Activated CD8-positive, alpha-beta T cell treated with anti-CD3 and anti-CD28 coated beads for 36 hours (primary cell): Measurements from ENCODE around the gene COA8. TPM values are rescaled to one million over a fixed set of nuclear protein-coding genes. Genes with fewer than 3 reads are reported as not detected.

Experiments
- ATAC-seq: fragments of 200-7000 bp; cut with Tn5 transposase; one replicate; pipeline ENCODE4 v1.10.0; 2021; ENCODE audit warnings: mild to moderate bottlenecking, moderate library complexity
- CTCF ChIA-PET: fragments of 350-600 bp; sonication (Branson Sonifier 250); formaldehyde crosslinking; loops from one replicate; lab custom pipeline; 2021; ENCODE audit warnings: antibody characterized with exemption; lab: Charles Lee
- POLR2A ChIA-PET: fragments of 350-600 bp; sonication (Branson Sonifier 250); formaldehyde crosslinking; loops from one replicate; lab custom pipeline; 2021; ENCODE audit warnings: antibody characterized with exemption; lab: Charles Lee
- DNase-seq: peaks from one replicate; pipeline ENCODE4 v3.0.0-alpha.2; 2020
- H3K27ac Mint-ChIP-seq: one replicate; pipeline ENCODE4 v1.8.0; 2021; ENCODE audit warnings: mild to moderate bottlenecking, mixed read lengths
- H3K27me3 Mint-ChIP-seq: one replicate; pipeline ENCODE4 v1.8.0; 2021; ENCODE audit warnings: mixed read lengths
- H3K36me3 Mint-ChIP-seq: one replicate; pipeline ENCODE4 v1.8.0; 2021; ENCODE audit warnings: low read depth, mixed read lengths
- H3K4me1 Mint-ChIP-seq: one replicate; pipeline ENCODE4 v1.8.0; 2021; ENCODE audit warnings: low read depth, mixed read lengths
- H3K4me3 Mint-ChIP-seq: one replicate; pipeline ENCODE4 v1.8.0; 2021; ENCODE audit warnings: mild to moderate bottlenecking, moderate library complexity, mixed read lengths
- H3K9me3 Mint-ChIP-seq: one replicate; pipeline ENCODE4 v1.8.0; 2021; ENCODE audit warnings: mixed read lengths
- intact Hi-C: fragments of 100-400 bp; cut with micrococcal nuclease; formaldehyde crosslinking; loops from one replicate; pipeline ENCODE4 v1.10.0; 2022
- total RNA-seq, 2 experiments: library from RNA; stranded (reverse); gene quantifications; one replicate each; pipeline ENCODE4 v1.2.3, GENCODE V29; 2021
- TF ChIP-seq, protein P1 (sequence below): fragments of 200-600 bp; IDR thresholded peaks from one replicate; pipeline ENCODE4 v1.8.0; 2022; ENCODE audit warnings: antibody characterized with exemption, mild to moderate bottlenecking

COA8 gene
- total RNA-seq, 2 experiments from 2014 or later, result 40.3 to 45.6 TPM

DNA sequence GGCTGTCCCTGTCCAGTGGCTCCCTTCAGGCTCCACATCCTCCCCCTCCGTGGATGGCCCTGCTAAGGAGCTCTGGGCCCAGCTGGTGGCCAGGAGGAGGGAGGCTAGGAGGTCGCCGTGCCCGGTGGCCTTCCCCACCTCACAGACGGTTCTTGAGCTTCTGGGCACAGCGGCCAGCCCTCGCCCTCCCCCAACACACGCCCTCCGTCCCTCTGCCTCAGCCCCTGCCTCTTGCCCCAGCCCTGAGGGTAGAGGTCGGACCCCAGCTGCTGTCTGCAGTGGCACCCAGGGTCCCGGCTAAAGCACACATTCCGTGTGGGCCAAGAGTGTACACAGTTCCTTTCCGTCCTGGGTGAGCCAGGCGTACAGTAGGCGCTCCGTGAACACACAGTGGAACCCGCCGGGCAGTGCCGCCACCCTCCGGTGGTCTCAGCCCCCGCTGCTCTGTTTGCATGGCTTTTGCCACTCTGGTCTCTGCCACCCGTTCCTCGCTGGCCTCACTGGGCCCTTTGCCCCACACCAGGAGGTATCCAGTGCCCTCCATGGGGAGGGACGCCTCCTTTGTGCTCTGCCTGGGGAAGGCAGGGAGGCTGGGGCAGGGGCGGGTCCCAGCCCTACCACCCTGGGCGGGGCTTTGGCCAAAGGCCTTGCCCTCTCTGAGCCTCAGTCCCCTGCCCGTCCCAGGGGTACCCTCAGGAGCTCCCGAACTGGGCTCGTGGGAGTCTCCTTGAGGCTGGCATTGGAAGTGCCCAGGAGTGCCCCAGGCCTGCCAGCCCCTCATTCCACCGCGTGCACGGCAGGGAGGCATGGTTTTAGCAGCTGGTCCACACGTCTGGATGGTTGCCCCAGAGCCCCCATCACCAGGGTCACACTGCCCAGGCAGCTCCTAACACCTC, 20.8 kb upstream of the COA8 start:
- H3K4me3 Mint-ChIP-seq, result no peak overlapping the region
- DNase-seq (no peak), ATAC-seq (no peak)
- intact Hi-C loops, result no loop called here
- TF ChIP-seq, protein P1, sequence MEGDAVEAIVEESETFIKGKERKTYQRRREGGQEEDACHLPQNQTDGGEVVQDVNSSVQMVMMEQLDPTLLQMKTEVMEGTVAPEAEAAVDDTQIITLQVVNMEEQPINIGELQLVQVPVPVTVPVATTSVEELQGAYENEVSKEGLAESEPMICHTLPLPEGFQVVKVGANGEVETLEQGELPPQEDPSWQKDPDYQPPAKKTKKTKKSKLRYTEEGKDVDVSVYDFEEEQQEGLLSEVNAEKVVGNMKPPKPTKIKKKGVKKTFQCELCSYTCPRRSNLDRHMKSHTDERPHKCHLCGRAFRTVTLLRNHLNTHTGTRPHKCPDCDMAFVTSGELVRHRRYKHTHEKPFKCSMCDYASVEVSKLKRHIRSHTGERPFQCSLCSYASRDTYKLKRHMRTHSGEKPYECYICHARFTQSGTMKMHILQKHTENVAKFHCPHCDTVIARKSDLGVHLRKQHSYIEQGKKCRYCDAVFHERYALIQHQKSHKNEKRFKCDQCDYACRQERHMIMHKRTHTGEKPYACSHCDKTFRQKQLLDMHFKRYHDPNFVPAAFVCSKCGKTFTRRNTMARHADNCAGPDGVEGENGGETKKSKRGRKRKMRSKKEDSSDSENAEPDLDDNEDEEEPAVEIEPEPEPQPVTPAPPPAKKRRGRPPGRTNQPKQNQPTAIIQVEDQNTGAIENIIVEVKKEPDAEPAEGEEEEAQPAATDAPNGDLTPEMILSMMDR, result no peak
- H3K9me3 Mint-ChIP-seq, result no peaks in the 10 kb centered on the region
- no peak overlapping the region for H3K27ac Mint-ChIP-seq
- POLR2A ChIA-PET, result interaction anchor here (1.0 to 2.5 kb wide), 4 partner anchors 10 to 23 kb away, joined by 4 to 10 read pairs (median 6); no protein-coding TSS in a partner anchor
- CTCF ChIA-PET, result interaction anchor here (1.3 to 2.7 kb wide), 2 partner anchors 19 to 23 kb away, joined by 3 to 10 read pairs; no protein-coding TSS in a partner anchor
- no peaks in the 10 kb centered on the region for H3K4me1 Mint-ChIP-seq
- peaks cover under 1% of the 10 kb centered on the region for H3K36me3 Mint-ChIP-seq
- no peaks in the 10 kb centered on the region for H3K27me3 Mint-ChIP-seq

DNA sequence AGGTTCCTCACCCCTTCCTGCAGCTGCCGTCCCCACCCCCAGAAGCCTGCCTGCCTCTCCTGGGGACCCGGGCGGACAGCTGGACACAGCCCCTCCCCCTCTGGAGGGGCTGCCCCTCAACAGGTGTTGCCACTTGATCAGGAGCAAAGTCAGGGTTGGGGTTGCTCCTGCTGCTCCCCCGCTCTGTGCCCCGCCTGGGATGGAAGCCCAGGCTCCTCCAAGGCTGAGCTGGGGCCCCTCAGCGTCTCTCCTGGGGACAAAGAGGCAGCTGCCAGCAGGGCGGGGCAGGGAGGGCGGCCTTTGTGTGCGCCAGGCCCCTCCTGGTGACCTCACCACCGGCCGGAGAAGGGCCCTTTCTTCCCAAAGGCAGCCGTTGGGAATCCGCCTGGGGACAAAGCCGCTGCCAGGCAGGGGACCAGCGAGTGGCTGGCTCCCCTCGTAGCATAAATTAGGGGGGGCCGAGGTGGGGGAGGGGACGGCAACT, 20.1 kb upstream of the COA8 start:
- ChIA-PET CTCF (interaction anchor here (0.6 kb wide), 1 partner anchor 102 kb away, joined by 3 read pairs; no protein-coding TSS in a partner anchor), POLR2A (interaction anchor here (0.8 to 2.3 kb wide), 3 partner anchors 10 to 24 kb away, joined by 3 to 6 read pairs (median 4); no protein-coding TSS in a partner anchor)
- Mint-ChIP-seq H3K27me3 (no peaks in the 10 kb centered on the region), H3K9me3 (no peaks in the 10 kb centered on the region), H3K36me3 (no peaks in the 10 kb centered on the region), H3K4me3 (no peak overlapping the region), H3K27ac (no peak overlapping the region), H3K4me1 (no peaks in the 10 kb centered on the region)
- ATAC-seq, result no peak
- DNase-seq, result no peak
- TF ChIP-seq, protein P1, result no peak
- intact Hi-C loops, result no loop called here

DNA sequence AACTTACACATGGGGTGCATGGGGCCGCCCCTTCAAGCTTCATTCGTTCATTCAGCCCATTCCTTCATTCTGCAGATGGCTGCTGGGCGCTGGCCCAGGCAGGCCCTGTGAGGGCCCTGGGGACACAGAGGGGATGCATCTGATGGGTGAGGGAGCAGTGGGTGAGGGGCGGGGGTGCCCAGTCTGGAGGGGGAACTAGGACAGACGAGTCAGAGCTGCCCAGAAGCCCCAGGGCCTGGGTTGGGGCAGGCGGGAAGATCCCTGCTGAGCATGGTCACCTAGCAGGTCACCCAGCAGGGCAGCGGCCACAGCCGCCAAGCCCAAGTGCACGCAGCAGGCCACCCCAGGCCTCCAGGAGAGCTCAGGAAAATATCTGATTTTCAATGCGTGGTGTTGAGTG, 19.6 kb upstream of the COA8 start:
- Mint-ChIP-seq H3K36me3 (no peaks in the 10 kb centered on the region), H3K4me1 (no peaks in the 10 kb centered on the region), H3K9me3 (no peaks in the 10 kb centered on the region), H3K27me3 (no peaks in the 10 kb centered on the region), H3K27ac (no peak overlapping the region), H3K4me3 (no peak overlapping the region)
- intact Hi-C loops, result no loop called here
- DNase-seq, result no peak
- POLR2A ChIA-PET, result interaction anchor here (0.6 to 2.3 kb wide), 3 partner anchors 11 to 1898 kb away, joined by 3 to 6 read pairs (median 3); no protein-coding TSS in a partner anchor
- CTCF ChIA-PET, result interaction anchor here (0.6 kb wide), 1 partner anchor 103 kb away, joined by 3 read pairs; no protein-coding TSS in a partner anchor
- TF ChIP-seq, protein P1, result no peak
- ATAC-seq, result no peak

DNA sequence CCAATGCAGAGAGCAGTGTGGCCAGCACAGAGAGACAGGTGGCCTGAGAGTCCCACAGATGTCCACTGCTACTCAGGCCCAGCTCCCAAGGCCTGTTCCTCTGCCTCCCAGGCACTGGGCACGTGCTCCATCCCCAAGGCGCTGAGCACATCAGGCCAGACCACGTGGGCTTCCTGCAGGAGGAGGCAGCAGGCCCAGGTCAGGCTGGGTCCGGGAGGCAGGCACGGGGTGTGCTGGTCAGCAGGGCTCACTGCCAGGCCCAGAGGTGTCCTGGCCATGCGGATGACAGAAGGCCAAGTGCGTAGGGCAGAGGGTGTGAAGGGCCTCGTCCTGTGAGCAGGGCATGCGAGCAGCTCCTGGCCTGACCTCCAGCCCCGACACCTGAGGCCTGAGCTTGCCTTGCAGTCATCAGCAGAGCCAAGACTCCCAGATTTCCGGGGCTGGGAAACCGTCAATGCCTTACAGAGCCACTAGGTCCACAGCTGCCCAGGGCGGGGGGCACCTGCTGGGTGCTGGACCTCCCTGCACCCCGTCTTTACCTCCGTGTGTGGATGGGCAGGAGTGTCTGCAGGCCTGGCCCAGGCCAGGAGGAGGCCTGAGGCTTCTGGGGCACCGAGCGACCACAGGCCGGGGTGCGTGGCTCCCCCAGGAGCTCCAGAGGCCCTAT, 18.9 kb upstream of the COA8 start:
- DNase-seq (no peak), ATAC-seq (no peak)
- no peaks in the 10 kb centered on the region for H3K4me1 Mint-ChIP-seq
- no peaks in the 10 kb centered on the region for H3K36me3 Mint-ChIP-seq
- H3K9me3 Mint-ChIP-seq, result no peaks in the 10 kb centered on the region
- H3K27me3 Mint-ChIP-seq, result no peaks in the 10 kb centered on the region
- H3K4me3 Mint-ChIP-seq, result no peak overlapping the region
- TF ChIP-seq, protein P1, result no peak
- ChIA-PET POLR2A (interaction anchor here (0.8 kb wide), 1 partner anchor 25 kb away, joined by 3 read pairs; no protein-coding TSS in a partner anchor), CTCF (interaction anchor here (0.9 kb wide), 1 partner anchor 15 kb away, joined by 4 read pairs; no protein-coding TSS in a partner anchor)
- intact Hi-C loops, result no loop called here
- no peak overlapping the region for H3K27ac Mint-ChIP-seq
